GF-D8 (cell line): ENCODE data around the gene FOXK2.

Source experiments
- DNase-seq: peaks from one replicate; lab custom pipeline; 2025; lab: John Stamatoyannopoulos, UW

FOXK2 gene

GRCh38 chr17:82608816-82609215 is 89.3 kb downstream of the FOXK2 start:
- DNase-seq = no peak

GRCh38 chr17:82609655-82610054 is 90.1 kb downstream of the FOXK2 start:
- DNase-seq = no peak

- DNase-seq = no peak
These were observed 91.9 kb downstream of the FOXK2 start for GRCh38 chr17:82611140-82612058.

- no peak for DNase-seq
These were observed 94.0 kb downstream of the FOXK2 start for GRCh38 chr17:82613283-82614094.

GRCh38 chr17:82614095-82614631 is 94.6 kb downstream of the FOXK2 start:
- DNase-seq = no peak

- DNase-seq = no peak
These were observed 95.8 kb downstream of the FOXK2 start for GRCh38 chr17:82615084-82616020.

GRCh38 chr17:82616021-82616711 is 96.6 kb downstream of the FOXK2 start:
- DNase-seq = no peak

GRCh38 chr17:82619211-82619610 is 99.7 kb downstream of the FOXK2 start:
- no peak for DNase-seq

GRCh38 chr17:82619641-82620040 is 100.1 kb downstream of the FOXK2 start:
- DNase-seq = no peak

- DNase-seq = peak; percentile 87
These were observed 104.2 kb downstream of the FOXK2 start for GRCh38 chr17:82623707-82624106.

- DNase-seq = no peak
These were observed 107.9 kb downstream of the FOXK2 start for GRCh38 chr17:82627405-82627804.

- no peak for DNase-seq
These were observed 110.2 kb downstream of the FOXK2 start for GRCh38 chr17:82629748-82630147.

- no peak for DNase-seq
These were observed 110.7 kb downstream of the FOXK2 start for GRCh38 chr17:82630212-82630611.

GRCh38 chr17:82631544-82631943 is 112.0 kb downstream of the FOXK2 start:
- no peak for DNase-seq

- no peak for DNase-seq
These were observed 112.9 kb downstream of the FOXK2 start for GRCh38 chr17:82632451-82632850.

GRCh38 chr17:82633343-82633742 is 113.8 kb downstream of the FOXK2 start:
- DNase-seq = no peak

- DNase-seq = no peak
These were observed 117.4 kb downstream of the FOXK2 start for GRCh38 chr17:82636626-82637598.

GRCh38 chr17:82638183-82638773 is 118.7 kb downstream of the FOXK2 start:
- no peak for DNase-seq

GRCh38 chr17:82639628-82640027 is 120.1 kb downstream of the FOXK2 start:
- no peak for DNase-seq
